OCI-LY1 (cell line): ENCODE data around the gene DHRS9.

ENCODE experiments used
- EZH2 ChIP-seq: fragments of 200-600 bp; sonication (generic), shearing (Covaris generic); IDR thresholded peaks from 2 replicates; pipeline ENCODE4 v1.8.0; 2017; ENCODE audit warnings: borderline replicate concordance, mixed run types, mild to moderate bottlenecking, antibody characterized with exemption, low read length, moderate library complexity, mixed read lengths
- TF ChIP-seq, protein P1 (sequence below): fragments of 200-600 bp; sonication (generic), shearing (Covaris generic); IDR thresholded peaks from 2 replicates; pipeline ENCODE4 v1.5.1; 2017; ENCODE audit warnings: mild to moderate bottlenecking, antibody characterized with exemption, low read length, moderate library complexity, mixed read lengths

DNA sequence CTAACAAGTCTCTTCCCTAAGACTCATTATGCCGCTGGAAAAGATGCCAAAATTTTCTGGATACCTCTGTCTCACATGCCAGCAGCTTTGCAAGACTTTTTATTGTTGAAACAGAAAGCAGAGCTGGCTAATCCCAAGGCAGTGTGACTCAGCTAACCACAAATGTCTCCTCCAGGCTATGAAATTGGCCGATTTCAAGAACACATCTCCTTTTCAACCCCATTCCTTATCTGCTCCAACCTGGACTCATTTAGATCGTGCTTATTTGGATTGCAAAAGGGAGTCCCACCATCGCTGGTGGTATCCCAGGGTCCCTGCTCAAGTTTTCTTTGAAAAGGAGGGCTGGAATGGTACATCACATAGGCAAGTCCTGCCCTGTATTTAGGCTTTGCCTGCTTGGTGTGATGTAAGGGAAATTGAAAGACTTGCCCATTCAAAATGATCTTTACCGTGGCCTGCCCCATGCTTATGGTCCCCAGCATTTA is 26.3 kb downstream of the DHRS9 start:
- TF ChIP-seq, protein P1, sequence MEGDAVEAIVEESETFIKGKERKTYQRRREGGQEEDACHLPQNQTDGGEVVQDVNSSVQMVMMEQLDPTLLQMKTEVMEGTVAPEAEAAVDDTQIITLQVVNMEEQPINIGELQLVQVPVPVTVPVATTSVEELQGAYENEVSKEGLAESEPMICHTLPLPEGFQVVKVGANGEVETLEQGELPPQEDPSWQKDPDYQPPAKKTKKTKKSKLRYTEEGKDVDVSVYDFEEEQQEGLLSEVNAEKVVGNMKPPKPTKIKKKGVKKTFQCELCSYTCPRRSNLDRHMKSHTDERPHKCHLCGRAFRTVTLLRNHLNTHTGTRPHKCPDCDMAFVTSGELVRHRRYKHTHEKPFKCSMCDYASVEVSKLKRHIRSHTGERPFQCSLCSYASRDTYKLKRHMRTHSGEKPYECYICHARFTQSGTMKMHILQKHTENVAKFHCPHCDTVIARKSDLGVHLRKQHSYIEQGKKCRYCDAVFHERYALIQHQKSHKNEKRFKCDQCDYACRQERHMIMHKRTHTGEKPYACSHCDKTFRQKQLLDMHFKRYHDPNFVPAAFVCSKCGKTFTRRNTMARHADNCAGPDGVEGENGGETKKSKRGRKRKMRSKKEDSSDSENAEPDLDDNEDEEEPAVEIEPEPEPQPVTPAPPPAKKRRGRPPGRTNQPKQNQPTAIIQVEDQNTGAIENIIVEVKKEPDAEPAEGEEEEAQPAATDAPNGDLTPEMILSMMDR, result no peak
- no peak for TF ChIP-seq EZH2
